GM12872 (cell line): ENCODE data around the gene TRAPPC12.

Experiments used
- CTCF ChIP-seq: IDR thresholded peaks from 3 replicates; pipeline ENCODE4 v1.5.1; 2011; ENCODE audit warnings: low read depth, mild to moderate bottlenecking, low read length, moderate library complexity; ENCODE audit not compliant: insufficient read depth

Gene TRAPPC12

GRCh38 chr2:3519255-3520205, 140.0 kb downstream of the TRAPPC12 start, which contains the start of gene ADI1:
ADI1 (minus strand) TSS chr2:3519531; CDS start chr2:3519487, 44 bp downstream.
- no peak for TF ChIP-seq CTCF

GRCh38 chr2:3520591-3520990, 141.1 kb downstream of the TRAPPC12 start:
- TF ChIP-seq CTCF = no peak

GRCh38 chr2:3522961-3523421, 143.5 kb downstream of the TRAPPC12 start:
- no peak for TF ChIP-seq CTCF

GRCh38 chr2:3523551-3524041, 144.1 kb downstream of the TRAPPC12 start:
- no peak for TF ChIP-seq CTCF

- no peak for TF ChIP-seq CTCF
Measured at GRCh38 chr2:3526871-3527270, 147.4 kb downstream of the TRAPPC12 start.

- TF ChIP-seq CTCF = no peak
Measured at GRCh38 chr2:3527886-3528785, 148.6 kb downstream of the TRAPPC12 start.
